SW 1271 (cell line): ENCODE results near the gene PFN2.
"Not testable (repeated sequence)": the region's sequence is repeated elsewhere in the genome, so short reads cannot be mapped to it uniquely, and the experiment has no call there.

Experiments used
- DNase-seq, 2 experiments: peaks; one replicate each; lab custom pipeline; 2025; lab: John Stamatoyannopoulos, UW

The PFN2 gene

GRCh38 chr3:149968216-149968615 is 2.5 kb downstream of the PFN2 start:
- DNase-seq = peak; percentile 16 to 56

- peak; percentile 12 to 67 for DNase-seq
Measured at GRCh38 chr3:149967086-149967685, 3.5 kb downstream of the PFN2 start.

GRCh38 chr3:149965278-149965677 is 5.4 kb downstream of the PFN2 start:
- no peak for DNase-seq

GRCh38 chr3:149964291-149964690 is 6.4 kb downstream of the PFN2 start:
- no peak for DNase-seq

GRCh38 chr3:149963485-149963884 is 7.2 kb downstream of the PFN2 start:
- DNase-seq = no peak

GRCh38 chr3:149959443-149959842 is 11.3 kb downstream of the PFN2 start:
- no peak for DNase-seq

GRCh38 chr3:149958171-149958796 is 12.4 kb downstream of the PFN2 start:
- no peak for DNase-seq

- no peak for DNase-seq
Measured at GRCh38 chr3:149957361-149958125, 13.2 kb downstream of the PFN2 start.

GRCh38 chr3:149955449-149955848 is 15.2 kb downstream of the PFN2 start:
- no peak for DNase-seq

- no peak for DNase-seq
Measured at GRCh38 chr3:149954812-149955211, 15.9 kb downstream of the PFN2 start.

- no peak for DNase-seq
Measured at GRCh38 chr3:149949181-149949580, 21.5 kb downstream of the PFN2 start.

GRCh38 chr3:149947231-149947630 is 23.5 kb downstream of the PFN2 start:
- no peak for DNase-seq

- not testable (repeated sequence) for DNase-seq
Measured at GRCh38 chr3:149943966-149944365, 26.7 kb downstream of the PFN2 start.

- DNase-seq = no peak
Measured at GRCh38 chr3:149942409-149942808, 28.3 kb downstream of the PFN2 start.

GRCh38 chr3:149941946-149942345 is 28.7 kb downstream of the PFN2 start:
- DNase-seq = no peak

- no peak for DNase-seq
Measured at GRCh38 chr3:149941186-149941585, 29.5 kb downstream of the PFN2 start.

GRCh38 chr3:149938392-149939055 is 32.2 kb downstream of the PFN2 start:
- DNase-seq = not testable (repeated sequence)

GRCh38 chr3:149936812-149937230 is 33.9 kb downstream of the PFN2 start:
- DNase-seq = peak in 1 of 2 experiments; percentile 40

GRCh38 chr3:149934524-149934923 is 36.2 kb downstream of the PFN2 start:
- DNase-seq = no peak

GRCh38 chr3:149933858-149934257 is 36.8 kb downstream of the PFN2 start:
- no peak for DNase-seq

- no peak for DNase-seq
Measured at GRCh38 chr3:149933008-149933407, 37.7 kb downstream of the PFN2 start.

- no peak for DNase-seq
Measured at GRCh38 chr3:149920119-149920518, 50.6 kb downstream of the PFN2 start.

GRCh38 chr3:149919509-149919908 is 51.2 kb downstream of the PFN2 start:
- DNase-seq = no peak
